ENCODE measurements around the gene RELN. TPM values are rescaled to one million over a fixed set of nuclear protein-coding genes. Genes with fewer than 3 reads are reported as not detected.

Gene RELN
- total RNA-seq, 4 donors from 2014 or later, result 1.8 to 47.4 (median 6.7) TPM

DNA sequence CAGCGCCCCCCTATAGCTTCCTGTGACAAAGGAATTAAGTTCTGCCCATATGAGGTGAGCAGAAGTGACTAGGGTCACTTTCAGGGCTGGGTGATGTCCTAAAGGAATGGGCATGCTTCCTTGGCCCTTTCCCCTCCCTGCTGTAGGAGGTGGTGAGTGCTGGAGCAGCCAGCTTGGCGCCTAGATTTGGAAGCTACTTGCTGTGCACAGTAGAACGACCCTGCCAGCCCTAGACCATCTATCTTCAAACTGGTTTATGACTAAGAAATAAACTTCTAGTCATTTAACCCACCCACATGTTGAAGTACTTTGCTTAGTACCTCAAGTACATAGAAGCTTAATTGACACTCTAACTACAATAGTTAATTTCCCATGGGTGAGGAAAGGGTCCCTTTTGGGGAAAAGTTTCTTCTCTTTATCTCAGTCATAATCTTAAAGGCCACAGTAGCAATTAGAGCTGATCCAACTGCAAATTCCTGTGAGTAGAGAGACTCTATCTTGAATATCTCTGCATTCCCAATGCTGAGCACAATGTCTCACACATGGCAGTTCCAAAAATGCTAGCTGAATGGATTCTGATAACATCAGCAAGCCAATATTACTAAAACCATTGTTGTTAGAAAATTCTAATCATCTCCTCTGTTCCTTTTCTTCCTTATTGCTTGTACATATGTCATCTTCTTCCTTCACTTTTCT, 227.2 kb downstream of the RELN start:
- H3K27ac ChIP-seq, result no peak overlapping the region
- TF ChIP-seq, protein P1, sequence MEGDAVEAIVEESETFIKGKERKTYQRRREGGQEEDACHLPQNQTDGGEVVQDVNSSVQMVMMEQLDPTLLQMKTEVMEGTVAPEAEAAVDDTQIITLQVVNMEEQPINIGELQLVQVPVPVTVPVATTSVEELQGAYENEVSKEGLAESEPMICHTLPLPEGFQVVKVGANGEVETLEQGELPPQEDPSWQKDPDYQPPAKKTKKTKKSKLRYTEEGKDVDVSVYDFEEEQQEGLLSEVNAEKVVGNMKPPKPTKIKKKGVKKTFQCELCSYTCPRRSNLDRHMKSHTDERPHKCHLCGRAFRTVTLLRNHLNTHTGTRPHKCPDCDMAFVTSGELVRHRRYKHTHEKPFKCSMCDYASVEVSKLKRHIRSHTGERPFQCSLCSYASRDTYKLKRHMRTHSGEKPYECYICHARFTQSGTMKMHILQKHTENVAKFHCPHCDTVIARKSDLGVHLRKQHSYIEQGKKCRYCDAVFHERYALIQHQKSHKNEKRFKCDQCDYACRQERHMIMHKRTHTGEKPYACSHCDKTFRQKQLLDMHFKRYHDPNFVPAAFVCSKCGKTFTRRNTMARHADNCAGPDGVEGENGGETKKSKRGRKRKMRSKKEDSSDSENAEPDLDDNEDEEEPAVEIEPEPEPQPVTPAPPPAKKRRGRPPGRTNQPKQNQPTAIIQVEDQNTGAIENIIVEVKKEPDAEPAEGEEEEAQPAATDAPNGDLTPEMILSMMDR (IDR thresholded peaks at IDR 0.05), result no peak
- no peak for TF ChIP-seq POLR2A (IDR thresholded peaks at IDR 0.05)
- intact Hi-C loops (cut with DNase I; ENCODE audit: low total_unique reads), result no loop called here
- no peaks in the 10 kb centered on the region for H3K27me3 ChIP-seq
- no peaks in the 10 kb centered on the region for H3K9me3 ChIP-seq
- H3K4me1 ChIP-seq, result no peaks in the 10 kb centered on the region
- no peak overlapping the region for H3K4me3 ChIP-seq
- no peaks in the 10 kb centered on the region for H3K36me3 ChIP-seq
- DNase-seq, result no peak

DNA sequence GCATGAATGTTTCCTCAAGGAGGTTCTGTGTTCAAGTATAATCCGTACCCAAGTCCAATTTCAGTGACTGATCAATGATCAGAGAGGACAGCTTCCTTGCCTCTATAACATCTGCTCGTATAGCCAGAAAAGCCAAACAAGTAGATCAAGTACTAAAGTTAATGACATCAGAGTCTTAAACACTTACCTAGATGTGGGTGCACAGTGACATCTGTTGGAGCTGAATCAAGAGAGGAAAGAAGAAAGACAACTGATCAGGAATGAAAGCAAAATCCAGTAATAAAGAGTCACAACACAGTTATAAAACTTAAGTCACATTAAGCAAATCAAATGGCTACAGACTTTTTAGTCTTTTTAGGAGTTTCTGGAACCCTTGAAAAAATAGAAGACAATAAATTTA, 236.5 kb downstream of the RELN start:
- Histone ChIP-seq H3K27ac (no peak overlapping the region), H3K4me3 (no peak overlapping the region), H3K27me3 (no peaks in the 10 kb centered on the region), H3K36me3 (no peaks in the 10 kb centered on the region), H3K4me1 (no peaks in the 10 kb centered on the region), H3K9me3 (no peaks in the 10 kb centered on the region)
- intact Hi-C loops (cut with DNase I; ENCODE audit: low total_unique reads), result no loop called here
- no peak for DNase-seq
- no peak for TF ChIP-seq POLR2A (IDR thresholded peaks at IDR 0.05)
- TF ChIP-seq, protein P1 (IDR thresholded peaks at IDR 0.05), result no peak

DNA sequence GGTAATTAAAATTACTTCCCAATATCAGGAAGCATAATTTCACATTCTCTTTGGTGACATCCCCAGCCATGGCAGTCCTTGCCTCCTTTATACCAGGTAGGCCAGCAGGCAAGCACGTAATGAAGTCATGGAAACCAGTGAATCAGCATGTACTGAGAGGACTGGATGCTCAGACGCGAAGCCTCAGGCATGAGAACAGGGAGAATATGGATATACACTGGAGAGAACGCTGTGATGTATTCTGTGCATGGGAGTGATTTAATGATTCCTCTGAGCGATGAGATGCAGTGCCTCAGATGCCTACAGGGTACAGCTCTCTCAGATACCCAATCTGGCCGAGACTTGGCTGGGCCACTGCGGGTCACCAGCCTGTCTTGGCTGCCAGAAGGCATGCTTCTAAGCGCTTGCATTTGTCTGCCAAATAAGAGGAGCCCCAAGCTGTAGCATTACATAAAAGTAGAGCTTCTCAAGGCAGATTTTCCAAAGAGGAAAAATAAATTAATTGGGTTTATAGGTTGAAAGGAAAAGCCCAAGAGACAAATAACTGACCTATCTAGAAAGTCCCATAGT, 238.1 kb downstream of the RELN start:
- no peak for DNase-seq
- TF ChIP-seq, protein P1 (IDR thresholded peaks at IDR 0.05), result no peak
- TF ChIP-seq POLR2A (IDR thresholded peaks at IDR 0.05), result no peak
- intact Hi-C loops (cut with DNase I; ENCODE audit: low total_unique reads), result no loop called here
- Histone ChIP-seq H3K9me3 (no peaks in the 10 kb centered on the region), H3K4me1 (no peaks in the 10 kb centered on the region), H3K27me3 (no peaks in the 10 kb centered on the region), H3K4me3 (no peak overlapping the region), H3K27ac (no peak overlapping the region), H3K36me3 (no peaks in the 10 kb centered on the region)

DNA sequence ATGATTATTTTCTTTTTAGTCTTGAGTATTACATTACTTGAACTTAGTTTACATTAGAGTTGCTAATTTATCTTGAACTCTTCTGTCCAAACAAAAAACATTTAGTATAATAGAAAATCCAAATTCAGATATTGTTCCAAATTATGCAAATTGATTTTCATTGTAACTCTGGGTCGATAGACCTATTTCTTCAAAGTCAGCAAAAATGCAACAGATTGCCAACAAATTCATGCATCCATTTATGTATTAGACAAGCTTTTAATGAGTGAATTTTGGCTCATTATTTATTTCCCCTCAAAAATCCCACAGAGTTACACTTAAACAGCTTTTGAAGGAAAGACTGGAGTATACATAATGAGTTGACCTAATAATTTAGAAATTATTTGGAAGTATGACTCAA, 240.8 kb downstream of the RELN start:
- no peaks in the 10 kb centered on the region for H3K4me1 ChIP-seq
- TF ChIP-seq, protein P1 (IDR thresholded peaks at IDR 0.05), result no peak
- TF ChIP-seq POLR2A (IDR thresholded peaks at IDR 0.05), result no peak
- intact Hi-C loops (cut with DNase I; ENCODE audit: low total_unique reads), result no loop called here
- no peak for DNase-seq
- no peak overlapping the region for H3K4me3 ChIP-seq
- H3K36me3 ChIP-seq, result no peaks in the 10 kb centered on the region
- H3K27me3 ChIP-seq, result no peaks in the 10 kb centered on the region
- no peak overlapping the region for H3K27ac ChIP-seq
- H3K9me3 ChIP-seq, result no peaks in the 10 kb centered on the region

DNA sequence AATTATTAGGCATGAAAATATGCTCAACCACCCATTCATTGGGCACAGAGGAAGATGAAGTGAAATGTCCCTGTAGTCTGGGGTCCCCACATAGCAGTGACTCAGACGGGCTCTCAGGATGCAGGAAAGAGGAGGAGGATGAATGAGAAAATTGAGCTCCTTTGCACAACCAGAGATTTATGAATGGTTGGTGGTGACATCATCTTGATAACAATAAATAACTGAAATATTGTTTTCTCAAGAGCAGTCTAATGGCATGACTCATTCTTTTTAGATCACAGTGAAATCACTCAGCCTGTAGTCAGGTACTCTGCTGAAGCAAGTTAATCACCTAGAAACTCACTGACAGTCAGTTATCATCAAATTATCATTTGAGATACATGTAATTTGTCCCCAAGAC, 254.1 kb downstream of the RELN start:
- no peaks in the 10 kb centered on the region for H3K27me3 ChIP-seq
- H3K36me3 ChIP-seq, result no peaks in the 10 kb centered on the region
- H3K9me3 ChIP-seq, result no peaks in the 10 kb centered on the region
- H3K4me3 ChIP-seq, result no peak overlapping the region
- no peak overlapping the region for H3K27ac ChIP-seq
- TF ChIP-seq POLR2A (IDR thresholded peaks at IDR 0.05), result no peak
- TF ChIP-seq, protein P1 (IDR thresholded peaks at IDR 0.05), result no peak
- intact Hi-C loops (cut with DNase I; ENCODE audit: low total_unique reads), result no loop called here
- H3K4me1 ChIP-seq, result no peaks in the 10 kb centered on the region
- no peak for DNase-seq
